ENCODE measurements around the gene FBXW10.
"Not testable (repeated sequence)": the region's sequence is repeated elsewhere in the genome, so short reads cannot be mapped to it uniquely, and the experiment has no call there.

The FBXW10 gene, protein sequence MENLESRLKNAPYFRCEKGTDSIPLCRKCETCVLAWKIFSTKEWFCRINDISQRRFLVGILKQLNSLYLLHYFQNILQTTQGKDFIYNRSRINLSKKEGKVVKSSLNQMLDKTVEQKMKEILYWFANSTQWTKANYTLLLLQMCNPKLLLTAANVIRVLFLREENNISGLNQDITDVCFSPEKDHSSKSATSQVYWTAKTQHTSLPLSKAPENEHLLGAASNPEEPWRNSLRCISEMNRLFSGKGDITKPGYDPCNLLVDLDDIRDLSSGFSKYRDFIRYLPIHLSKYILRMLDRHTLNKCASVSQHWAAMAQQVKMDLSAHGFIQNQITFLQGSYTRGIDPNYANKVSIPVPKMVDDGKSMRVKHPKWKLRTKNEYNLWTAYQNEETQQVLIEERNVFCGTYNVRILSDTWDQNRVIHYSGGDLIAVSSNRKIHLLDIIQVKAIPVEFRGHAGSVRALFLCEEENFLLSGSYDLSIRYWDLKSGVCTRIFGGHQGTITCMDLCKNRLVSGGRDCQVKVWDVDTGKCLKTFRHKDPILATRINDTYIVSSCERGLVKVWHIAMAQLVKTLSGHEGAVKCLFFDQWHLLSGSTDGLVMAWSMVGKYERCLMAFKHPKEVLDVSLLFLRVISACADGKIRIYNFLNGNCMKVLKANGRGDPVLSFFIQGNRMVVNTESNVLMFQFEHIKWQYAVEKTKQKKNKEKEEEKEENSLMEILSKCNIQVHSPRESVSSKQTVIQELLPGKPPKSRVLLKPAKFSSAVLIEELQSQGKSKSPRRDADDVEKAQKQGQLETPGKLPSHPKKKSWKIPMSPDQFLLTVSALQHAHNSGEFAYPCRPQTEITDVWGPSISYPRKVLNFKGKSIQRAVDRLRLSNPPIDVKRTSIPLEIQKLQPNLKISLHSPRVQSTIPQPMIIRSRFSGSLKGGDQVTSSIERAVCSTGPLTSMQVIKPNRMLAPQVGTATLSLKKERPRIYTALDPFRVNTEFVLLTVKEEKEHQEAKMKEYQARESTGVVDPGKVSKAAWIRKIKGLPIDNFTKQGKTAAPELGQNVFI

DNA sequence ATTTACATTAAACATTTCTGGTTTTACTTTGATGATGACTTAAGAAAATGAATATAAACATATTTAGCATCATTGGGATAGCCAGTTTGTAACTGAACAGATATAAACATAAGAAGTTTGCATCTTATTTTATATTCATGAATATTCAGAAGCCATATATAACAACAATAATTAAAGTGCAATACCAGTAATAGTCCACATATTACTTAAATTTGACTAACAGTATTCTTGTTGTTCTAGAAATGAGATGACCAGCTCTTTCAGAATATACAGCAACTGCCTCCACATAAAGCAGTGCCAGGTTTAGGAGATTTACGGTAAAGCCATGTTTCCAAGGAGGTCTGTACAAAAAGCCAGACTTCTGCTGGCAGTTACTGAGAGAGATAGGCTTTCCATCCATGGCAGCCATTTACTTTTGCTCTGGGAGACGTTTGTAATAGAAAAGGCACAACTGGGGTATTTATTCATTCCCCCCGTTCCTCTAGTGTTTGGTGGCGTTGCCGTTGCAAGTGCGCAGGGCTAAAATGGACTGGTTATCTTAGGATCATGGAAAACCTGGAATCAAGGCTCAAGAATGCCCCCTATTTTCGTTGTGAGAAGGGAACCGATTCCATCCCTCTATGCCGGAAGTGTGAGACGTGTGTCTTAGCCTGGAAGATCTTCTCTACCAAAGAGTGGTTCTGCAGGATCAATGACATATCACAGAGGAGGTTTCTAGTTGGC lies at the start of gene FBXW10:
Gene FBXW10, plus strand, starts transcription at position 356 of the 723 bp plus-strand sequence. Its CDS starts 191 bp downstream, at position 547.
- DNase-seq, result not testable (repeated sequence)

DNA sequence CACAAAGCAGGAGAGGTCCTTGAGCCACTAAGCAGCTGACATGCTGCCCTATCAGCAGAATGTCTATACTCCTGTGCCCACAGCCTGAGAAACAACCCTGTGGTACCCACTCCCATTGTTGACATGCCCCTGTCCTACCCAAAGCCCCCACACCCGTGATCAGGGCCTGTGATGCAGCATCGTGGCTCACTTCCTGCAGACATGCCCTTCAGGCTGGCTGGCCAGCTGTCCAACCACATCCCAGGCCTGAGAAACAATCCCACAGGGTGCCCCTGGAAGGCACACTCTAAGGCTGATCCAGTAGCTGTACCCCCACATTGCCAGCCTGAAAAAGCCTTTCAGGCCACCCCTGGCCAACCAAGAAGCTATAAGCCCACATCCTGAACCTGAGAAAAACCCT lies 48.7 kb upstream of the FBXW10 start:
- DNase-seq, result not testable (repeated sequence)

DNA sequence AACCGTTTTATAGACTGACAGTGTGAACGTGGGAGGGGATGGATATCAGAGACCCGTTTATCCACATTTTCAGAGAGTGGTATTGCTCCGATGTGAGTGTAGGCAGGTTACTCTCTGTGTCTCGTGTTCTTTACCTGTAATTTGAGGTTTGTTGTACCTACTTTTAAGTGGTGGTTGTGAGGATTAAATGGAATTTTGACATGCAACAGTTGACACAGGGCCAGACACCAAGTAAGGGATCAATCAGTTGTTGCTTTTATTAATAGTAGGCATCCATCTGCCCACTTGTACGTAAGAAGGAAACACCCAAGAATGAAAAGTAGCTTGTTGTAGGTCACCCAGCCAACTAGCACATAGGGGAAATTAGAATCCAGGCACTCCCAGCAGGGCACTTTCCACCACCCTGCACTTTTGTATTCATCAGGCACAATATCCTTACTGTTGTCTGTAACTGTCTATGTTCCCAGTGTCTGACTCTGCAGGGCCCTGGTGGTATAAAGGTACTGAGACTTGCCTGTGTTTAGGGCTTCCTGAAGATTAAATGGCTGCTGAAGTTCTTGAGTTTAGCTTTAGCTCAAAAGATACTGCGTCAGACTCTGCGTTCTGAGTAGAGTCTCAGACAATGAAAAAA lies 45.3 kb upstream of the FBXW10 start:
- DNase-seq, result peak in 6 of 58 donors; percentile 4 to 17 (median 8)

DNA sequence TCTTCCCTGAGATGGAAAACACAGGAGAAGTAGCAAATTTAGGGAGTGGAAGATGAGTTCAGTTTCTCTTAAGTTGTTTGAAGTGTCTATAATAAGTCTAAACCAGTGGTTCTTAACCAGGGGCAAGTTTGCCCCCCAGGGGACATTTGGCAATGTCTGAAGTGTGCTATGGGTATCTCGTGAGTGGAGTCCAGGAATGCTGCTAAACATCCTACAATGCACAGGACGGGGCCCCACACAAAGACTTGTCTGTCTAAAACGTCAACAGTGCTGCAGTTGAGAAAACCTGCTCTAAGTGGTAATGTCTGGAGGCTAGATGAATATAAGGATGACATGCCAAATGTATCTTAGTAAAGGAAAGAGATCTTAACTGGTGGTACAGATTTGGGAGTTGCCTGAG lies 37.9 kb upstream of the FBXW10 start:
- not testable (repeated sequence) for DNase-seq

DNA sequence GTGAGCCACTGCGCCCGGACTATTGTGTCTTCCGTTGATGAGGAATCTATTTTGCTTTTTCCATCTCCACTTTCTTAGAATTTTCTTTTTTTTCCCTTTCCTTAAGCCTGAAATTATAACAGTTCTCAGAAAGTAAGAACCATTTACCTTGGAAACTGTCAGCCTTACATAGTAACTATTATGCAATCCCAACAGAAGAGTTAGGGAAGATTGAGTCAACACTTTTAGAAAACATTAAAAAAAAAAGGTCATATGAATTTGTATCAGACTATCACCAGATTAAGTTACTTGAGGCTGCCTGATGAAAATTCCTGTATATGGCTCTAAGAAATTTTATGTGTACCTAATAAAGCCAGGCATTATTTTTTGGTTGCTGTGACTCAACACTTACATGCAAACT lies 35.6 kb upstream of the FBXW10 start:
- not testable (repeated sequence) for DNase-seq

DNA sequence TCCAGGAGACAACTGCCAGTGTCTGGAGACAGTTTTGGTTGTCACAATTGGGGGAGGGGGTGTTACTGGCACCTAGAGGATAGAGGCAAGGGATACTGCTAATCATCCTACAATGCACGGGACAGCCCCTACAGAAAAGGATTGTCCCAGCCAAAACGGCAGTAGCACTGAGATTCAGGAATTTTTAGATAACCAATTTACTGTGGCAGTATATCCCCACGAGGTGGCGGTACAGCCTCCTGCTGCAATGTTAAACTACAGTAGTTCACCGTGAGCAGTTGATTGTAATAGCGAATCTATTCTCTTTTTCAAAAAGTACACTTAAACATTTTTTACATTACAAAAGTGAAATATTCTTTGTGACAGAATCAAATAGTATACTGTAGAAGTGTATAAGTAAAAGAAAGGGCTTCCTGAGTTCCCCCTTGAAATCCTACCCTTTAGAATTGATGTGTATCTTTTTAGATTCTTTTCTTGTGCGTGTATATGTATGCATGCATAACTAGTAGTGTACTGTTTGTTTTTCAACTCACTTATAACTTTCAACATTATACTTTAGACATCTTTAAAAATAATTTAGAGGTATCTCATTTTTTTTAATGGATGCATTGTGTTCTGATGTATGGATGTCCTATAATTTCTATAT lies 31.4 kb upstream of the FBXW10 start:
- peak in 46 of 58 donors; percentile 1 to 77 (median 19) for DNase-seq

DNA sequence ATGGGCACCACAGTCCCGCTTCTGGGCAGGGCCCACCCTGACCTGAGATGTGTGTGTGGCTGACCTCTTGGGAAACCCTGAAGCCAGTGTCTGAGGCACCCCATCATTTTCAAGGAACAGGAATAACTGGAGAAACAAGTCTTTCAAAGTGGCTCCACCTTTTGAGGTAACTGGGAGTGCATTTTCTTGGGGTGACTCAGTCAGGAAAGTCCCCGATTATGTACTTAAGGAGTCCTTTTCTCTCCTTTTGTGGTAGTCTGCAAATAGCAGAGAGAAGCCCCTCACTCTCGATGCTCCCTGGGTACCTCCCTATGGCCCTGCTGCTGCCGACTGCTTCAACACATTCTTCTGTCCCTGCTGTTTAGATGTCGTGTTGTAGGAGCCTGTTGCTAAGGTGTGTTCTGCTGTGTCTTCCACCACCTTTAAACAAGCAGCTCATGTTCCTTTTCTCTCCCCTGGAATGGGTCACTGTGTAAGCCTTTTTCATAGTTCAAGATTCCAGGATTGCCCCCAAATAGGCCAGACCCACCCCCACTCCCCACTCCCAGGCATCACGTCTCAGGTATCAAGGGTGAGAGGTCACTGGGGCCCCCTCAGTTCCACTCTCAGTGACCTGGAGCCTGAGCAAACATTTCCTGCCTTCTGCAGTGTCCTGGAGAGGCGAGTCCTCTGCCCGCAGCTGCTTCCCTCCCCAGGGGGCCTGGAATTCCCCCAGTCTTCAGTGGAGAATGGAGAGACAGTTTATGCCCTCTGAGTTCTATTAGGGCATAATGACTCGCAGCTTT lies 25.0 kb upstream of the FBXW10 start:
- DNase-seq, result not testable (repeated sequence)

DNA sequence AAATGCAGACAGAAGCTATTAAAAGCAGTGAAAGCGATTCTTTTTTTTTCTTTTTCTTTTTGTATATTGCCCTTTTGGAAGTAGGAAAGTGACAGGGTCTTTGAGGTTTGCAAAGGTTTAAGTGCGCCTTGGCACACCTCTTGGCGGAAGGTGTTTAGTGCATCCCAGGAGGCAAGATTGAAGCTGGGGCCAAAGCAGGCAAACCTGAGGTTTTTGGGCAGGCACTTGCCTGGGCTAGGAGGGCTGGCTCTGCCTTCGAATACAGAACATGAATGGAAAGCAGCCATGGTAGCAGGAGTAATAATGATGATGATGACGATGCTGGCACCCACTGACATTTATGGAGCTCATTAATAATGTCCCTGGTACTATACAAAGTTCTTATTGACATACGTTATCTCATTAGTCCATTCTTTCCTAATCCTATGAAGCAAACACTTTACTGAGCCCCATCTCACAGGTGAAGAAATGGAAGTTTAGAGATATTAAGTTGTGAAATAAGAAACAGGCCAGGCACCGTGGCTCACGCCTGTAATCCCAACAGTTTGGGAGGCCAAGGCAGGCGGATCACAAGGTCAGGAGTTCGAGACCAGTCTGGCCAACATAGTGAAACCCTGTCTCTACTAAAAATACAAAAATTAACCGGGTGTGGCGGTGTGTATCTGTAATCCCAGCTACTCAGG lies 24.3 kb upstream of the FBXW10 start:
- DNase-seq, result not testable (repeated sequence)

DNA sequence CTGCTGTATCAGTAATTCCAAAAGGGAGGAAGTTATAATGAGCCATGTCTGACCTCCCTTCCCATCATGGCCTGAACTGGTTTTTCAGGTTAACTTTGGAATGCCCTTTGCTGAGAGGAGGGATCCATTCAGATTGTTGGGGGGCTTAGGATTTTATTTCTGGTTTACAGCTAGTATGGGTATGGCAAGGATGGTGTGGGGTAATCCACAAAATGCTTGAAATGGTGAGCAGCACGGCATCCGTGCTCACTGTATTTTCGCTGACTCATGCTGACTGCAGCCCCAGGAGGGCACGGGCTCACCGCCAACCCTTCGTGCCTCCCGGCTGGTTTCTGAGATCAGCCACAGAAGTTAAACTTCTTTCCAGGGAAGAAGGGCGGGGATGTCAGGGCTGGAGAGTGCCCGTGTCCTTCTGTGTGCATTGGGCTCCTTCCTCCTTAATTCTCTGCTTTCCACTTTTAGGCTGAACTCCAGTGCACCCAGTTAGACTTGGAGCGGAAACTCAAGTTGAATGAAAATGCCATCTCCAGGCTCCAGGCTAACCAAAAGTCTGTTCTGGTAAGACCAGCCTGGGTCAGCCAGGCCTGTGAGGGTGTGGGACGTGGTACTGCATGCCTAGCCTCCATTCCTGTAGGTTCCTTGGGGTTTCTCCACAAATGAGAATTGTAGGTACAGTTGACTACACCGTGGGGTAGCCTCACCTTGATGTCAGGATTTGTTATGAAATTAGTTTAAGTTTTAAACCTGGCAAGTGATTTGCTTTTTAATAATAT lies 21.9 kb upstream of the FBXW10 start:
- DNase-seq, result not testable (repeated sequence)

DNA sequence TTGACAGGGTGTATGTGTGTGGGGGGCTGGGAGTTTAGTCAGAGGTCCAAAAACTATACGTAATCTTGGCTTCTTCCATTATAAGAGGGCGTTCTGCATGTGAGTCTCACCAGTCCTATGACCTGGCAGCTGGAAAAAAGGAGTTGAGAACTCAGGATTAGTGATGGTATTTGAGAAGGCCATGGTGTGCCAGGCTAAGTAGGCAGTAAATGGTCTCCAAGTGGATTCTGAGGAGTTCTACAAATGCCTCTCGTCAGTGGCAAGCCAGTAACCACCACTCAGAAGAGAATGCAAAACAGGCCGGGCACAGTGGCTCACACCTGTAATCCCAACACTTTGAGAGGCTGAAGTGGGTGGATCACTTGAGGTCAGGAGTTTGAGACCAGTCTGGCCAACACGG lies 21.2 kb upstream of the FBXW10 start:
- DNase-seq, result not testable (repeated sequence)

DNA sequence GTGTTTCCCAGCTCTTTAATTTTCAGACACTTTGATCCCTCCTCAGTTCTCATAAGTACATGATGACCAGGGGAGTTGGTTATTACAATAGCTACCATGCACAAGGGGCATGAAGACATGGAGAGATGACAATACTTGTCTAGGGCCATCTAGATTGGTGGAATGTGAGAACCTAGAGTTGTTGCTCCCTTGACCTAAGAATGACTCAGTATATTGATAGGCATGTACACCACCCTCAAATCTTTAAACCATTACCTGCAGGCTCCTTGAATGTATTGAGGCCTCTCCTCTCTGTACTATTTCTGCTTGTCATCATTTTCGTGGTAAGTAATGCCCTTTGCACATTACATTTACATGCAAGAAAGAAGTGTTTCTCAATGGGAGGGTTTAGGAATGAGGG lies 20.3 kb upstream of the FBXW10 start:
- DNase-seq, result not testable (repeated sequence)

DNA sequence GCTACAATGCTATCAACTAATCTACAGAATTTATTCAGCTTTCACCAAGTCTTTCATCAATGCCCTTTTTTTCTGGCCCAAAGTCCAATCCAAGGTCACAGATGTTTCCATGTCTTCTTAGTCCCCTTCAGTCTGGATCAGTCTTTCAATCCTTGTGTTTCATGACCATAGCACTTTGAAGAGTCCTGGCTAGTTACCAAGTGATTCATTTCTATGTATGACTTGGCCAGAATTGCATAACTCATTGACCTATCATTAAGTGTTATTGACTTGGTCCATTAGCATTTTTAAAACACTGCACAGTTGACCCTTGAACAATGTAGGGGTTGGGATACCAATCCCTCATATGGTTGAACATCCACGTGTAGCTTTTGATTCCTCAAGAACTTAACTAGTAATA lies 11.4 kb upstream of the FBXW10 start:
- DNase-seq, result not testable (repeated sequence)

DNA sequence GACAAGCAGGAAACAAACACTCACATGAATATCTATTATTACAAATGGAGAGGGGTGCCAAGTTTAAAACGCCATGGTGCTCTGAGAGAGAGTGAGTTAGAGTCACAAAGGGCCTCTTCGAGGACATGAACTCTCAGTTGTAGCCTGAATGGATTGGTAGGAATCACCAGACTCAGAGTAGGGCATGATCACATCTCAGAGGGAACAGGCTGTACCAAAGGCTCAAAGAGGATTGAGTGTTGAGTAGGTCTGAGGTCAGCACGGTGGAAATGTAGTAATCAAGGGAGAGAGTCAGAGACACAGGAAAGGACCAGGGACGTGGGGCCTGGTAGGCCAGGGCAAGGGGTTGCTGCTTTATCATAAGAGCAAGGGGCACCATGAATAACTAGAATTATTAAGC lies 10.5 kb upstream of the FBXW10 start:
- not testable (repeated sequence) for DNase-seq

DNA sequence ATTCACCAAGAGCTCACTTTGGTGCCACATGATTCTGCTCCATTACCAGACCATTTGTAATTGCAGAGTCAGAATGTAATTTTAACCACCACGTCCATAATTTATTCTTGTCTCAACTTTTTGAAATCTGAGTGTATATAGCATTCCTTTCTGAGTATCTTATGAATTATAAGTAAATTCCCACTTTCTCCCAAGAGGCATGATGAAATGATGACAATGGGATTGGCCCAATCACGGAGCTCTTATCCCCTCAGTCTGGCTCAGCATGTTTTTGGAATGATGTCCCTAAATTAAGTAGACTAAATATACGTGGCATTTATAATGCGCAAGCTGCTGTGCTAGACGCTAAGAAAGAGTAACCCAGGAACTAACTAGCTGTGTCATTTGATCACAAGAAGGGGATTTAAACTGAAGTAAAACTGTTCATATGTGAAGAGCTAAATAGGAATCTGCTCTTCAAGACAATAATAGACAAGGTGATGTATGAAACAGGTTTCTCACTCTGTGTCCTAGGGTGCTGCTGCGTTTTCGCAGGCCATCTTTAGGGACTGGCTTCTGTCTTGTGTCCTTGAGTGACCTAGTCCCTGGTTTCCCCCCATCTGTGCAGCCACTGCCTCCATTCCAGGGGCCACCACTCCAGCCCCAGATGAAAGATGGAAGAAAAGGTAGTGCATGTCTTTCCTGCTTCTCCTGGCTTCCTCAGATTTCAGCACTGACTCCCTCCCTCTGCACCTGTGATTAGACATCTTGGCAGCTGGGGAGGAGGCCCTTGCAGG lies 4.0 kb upstream of the FBXW10 start:
- DNase-seq, result not testable (repeated sequence)

DNA sequence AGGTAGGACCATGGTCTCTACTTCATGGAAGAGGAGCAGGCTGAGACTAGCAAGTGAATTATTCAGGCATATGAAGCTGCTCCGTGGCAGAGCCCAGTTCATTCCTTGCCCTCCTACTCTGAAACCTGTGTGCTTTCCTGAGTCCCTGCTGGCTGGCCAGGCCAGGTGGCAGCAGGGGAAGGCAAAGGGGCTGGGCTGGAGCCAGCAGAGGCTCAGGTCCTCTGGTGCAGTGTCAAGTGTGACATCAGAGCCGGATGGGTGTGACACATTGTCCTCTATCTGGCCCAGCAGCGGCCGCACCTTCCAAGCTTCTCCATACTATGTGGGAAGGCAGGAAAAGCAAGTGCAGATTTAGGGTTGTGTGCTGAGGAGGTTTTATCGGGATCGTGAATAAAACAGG lies 2.6 kb upstream of the FBXW10 start:
- not testable (repeated sequence) for DNase-seq

DNA sequence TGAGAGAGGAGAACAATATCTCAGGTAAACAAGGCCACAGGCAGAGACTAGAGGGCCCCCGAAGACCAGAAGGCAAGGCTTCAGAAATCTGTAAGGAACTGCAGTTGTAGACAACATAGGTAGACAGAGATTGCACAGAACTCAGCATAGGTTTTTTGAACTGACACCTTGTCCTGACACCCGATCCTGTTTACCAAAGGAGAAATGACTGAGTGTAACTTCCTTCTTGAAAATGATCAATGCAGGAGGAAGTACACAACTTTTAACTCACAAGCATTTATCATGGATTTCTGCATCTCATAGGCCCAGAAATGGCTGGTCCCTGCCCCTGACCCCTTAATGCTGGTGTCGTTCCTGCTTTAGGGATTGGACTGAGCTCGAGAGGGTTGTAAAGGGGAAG lies 872 bp downstream of the FBXW10 start:
- not testable (repeated sequence) for DNase-seq

DNA sequence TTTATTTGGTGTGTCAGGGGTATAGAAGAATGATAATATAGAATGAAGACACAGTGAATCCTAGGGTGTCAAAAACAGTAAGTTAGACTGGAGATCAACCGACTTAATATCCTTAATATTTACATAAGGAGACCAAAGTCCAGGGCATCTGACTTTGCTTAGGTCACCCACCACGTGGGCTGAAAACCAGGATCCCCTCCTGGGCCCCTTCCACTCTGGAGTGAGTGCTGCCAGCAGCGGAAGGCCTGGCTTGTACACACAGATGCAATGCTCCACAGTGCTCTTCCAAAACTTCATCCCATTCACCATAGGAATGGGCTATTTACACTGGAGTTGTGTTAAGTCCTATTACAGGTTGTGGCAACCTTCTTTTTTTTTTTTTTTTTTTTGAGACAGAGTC lies 2.7 kb downstream of the FBXW10 start:
- not testable (repeated sequence) for DNase-seq
